ENCODE results near the gene PIK3C2B. TPM values are rescaled to one million over a fixed set of nuclear protein-coding genes. Genes with fewer than 3 reads are reported as not detected.

Gene PIK3C2B
- total RNA-seq, 1 experiment from 2014 or later: 17.4 TPM

DNA sequence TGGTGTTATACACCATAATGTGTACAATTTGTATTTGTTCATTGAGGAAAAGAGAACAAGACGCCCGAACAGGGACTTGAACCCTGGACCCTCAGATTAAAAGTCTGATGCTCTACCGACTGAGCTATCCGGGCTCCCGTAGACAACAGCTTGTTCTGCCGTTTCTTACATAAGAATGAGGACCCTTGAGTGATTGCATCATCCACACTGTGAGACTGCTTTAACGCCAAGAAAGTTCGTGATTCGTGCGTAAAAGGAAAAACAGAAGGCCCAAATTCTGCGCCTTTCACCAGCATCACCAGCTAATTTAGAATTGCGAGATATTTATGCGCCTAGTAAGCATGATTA is 12.3 kb upstream of the PIK3C2B start (continued):
- TF ChIP-seq, protein P1, sequence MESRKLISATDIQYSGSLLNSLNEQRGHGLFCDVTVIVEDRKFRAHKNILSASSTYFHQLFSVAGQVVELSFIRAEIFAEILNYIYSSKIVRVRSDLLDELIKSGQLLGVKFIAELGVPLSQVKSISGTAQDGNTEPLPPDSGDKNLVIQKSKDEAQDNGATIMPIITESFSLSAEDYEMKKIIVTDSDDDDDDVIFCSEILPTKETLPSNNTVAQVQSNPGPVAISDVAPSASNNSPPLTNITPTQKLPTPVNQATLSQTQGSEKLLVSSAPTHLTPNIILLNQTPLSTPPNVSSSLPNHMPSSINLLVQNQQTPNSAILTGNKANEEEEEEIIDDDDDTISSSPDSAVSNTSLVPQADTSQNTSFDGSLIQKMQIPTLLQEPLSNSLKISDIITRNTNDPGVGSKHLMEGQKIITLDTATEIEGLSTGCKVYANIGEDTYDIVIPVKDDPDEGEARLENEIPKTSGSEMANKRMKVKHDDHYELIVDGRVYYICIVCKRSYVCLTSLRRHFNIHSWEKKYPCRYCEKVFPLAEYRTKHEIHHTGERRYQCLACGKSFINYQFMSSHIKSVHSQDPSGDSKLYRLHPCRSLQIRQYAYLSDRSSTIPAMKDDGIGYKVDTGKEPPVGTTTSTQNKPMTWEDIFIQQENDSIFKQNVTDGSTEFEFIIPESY (IDR thresholded peaks at IDR 0.05; ENCODE audit: extremely low read depth, insufficient replicate concordance, low read length): peak; percentile 68
- TF ChIP-seq ZFX (IDR thresholded peaks at IDR 0.05) (no peak), POLR2AphosphoS5 (IDR thresholded peaks at IDR 0.05; ENCODE audit: low read depth, low read length) (peak; percentile 53; the same call in 1 of the 2 replicates)

DNA sequence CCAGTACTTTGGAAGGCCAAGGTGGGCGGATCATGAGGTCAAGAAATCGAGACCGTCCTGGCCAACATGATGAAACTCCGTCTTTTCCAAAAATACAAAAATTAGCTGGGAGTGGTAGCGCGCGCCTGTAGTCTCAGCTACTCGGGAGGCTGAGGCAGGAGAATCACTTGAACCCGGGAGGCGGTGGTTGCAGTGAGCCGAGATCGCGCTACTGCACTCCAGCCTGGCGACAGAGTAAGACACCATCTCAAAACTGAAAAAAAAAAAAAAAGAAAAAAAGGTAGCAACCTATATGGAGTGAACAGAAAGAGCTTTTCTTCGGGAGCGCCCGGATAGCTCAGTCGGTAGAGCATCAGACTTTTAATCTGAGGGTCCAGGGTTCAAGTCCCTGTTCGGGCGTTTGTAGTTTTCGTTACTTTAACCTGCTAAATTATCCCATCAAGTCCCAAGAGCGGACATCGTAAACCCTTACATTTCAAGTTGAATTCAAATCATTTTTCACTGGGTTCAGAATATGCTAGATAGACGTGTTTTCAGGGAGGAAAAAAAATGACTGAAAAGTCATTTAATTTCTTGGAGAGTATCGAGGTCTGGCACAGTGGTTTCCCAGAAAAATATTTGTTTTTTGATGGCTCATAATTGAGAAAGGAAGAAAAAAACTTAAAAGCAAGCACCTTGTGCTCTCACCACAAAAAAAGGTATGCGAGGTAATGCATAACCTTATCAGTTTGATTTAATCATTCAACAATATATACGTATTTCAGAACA is 11.8 kb upstream of the PIK3C2B start:
- Histone ChIP-seq H3K27me3 (ENCODE audit: insufficient read depth, low read length) (no peaks in the 10 kb centered on the region), H3K9ac (ENCODE audit: low read length) (peak overlapping the region; percentile 42), H3K36me3 (ENCODE audit: control insufficient read depth in 1 of 2, insufficient read depth in 2 of 2, low read length in 2 of 2) (no peaks in the 10 kb centered on the region), H2AFZ (ENCODE audit: low read depth, low read length, poor library complexity, severe bottlenecking) (peak overlapping the region; percentile 81), H3K79me2 (ENCODE audit: insufficient read depth, low read length) (no peaks in the 10 kb centered on the region), H3K9me3 (ENCODE audit: control insufficient read depth in 1 of 2, insufficient read depth in 1 of 2, low read depth in 1 of 2, low read length in 2 of 2) (no peaks in the 10 kb centered on the region), H3K4me3 (replicated peaks in 1 of 2; ENCODE audit: low read depth in 1 of 2, low read length in 2 of 2) (peak overlapping the region; percentile 18 to 50), H3K27ac (ENCODE audit: low read depth, low read length) (peak overlapping the region; percentile 45), H3K9me2 (ENCODE audit: insufficient read depth) (no peaks in the 10 kb centered on the region), H3K4me1 (ENCODE audit: control insufficient read depth in 1 of 2, insufficient read depth in 2 of 2, low read length in 2 of 2) (peaks cover 30 to 47% of the 10 kb centered on the region in 2 experiments), H3K4me2 (ENCODE audit: low read length) (peak overlapping the region; percentile 76), H4K20me1 (ENCODE audit: insufficient read depth) (no peaks in the 10 kb centered on the region)
- POLR2A ChIA-PET: interaction anchor here (0.6 to 3.5 kb wide), 6 partner anchors 8 to 286 kb away, joined by 3 to 63 read pairs (median 4); partner anchors contain the start of genes MDM4 and PIK3C2B
- RAD21 ChIA-PET (ENCODE audit: low non-redundant PET in 1 of 2, low total read pairs in 2 of 2, uncharacterized antibody in 2 of 2, unreplicated experiment in 2 of 2): interaction anchor here in 1 of 2 experiments (1.2 kb wide), 1 partner anchor 9 kb away, joined by 4 read pairs; the partner anchor contains the start of gene MDM4
- BruUV-seq (replicated peaks): no TSS peak
- ATAC-seq (peak; percentile 81), DNase-seq (ENCODE audit: low read depth, low spot score) (peak; percentile 88)
- intact Hi-C loops (cut with micrococcal nuclease): no loop called here
- CTCF ChIA-PET: interaction anchor here (1.4 to 3.8 kb wide), 7 partner anchors 9 to 344 kb away, joined by 3 to 38 read pairs (median 10); partner anchors contain the start of genes MDM4 and PIK3C2B
- no peak for TF ChIP-seq SRF (IDR thresholded peaks at IDR 0.05; ENCODE audit: low read depth)
- TF ChIP-seq CEBPB (IDR thresholded peaks at IDR 0.05; ENCODE audit: low read depth): peak; percentile 23; the same call in 1 of the 2 replicates
- TF ChIP-seq, protein P2, sequence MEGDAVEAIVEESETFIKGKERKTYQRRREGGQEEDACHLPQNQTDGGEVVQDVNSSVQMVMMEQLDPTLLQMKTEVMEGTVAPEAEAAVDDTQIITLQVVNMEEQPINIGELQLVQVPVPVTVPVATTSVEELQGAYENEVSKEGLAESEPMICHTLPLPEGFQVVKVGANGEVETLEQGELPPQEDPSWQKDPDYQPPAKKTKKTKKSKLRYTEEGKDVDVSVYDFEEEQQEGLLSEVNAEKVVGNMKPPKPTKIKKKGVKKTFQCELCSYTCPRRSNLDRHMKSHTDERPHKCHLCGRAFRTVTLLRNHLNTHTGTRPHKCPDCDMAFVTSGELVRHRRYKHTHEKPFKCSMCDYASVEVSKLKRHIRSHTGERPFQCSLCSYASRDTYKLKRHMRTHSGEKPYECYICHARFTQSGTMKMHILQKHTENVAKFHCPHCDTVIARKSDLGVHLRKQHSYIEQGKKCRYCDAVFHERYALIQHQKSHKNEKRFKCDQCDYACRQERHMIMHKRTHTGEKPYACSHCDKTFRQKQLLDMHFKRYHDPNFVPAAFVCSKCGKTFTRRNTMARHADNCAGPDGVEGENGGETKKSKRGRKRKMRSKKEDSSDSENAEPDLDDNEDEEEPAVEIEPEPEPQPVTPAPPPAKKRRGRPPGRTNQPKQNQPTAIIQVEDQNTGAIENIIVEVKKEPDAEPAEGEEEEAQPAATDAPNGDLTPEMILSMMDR (IDR thresholded peaks at IDR 0.05 in 2 of 3, conservative IDR thresholded peaks at IDR 0.05 in 1 of 3; ENCODE audit: borderline replicate concordance in 1 of 3, insufficient read depth in 1 of 3, low read depth in 2 of 3, low read length in 2 of 3): no peak
- no peak; the same call in 1 of the 2 replicates for TF ChIP-seq FOSL1 (IDR thresholded peaks at IDR 0.05; ENCODE audit: low read depth)
- TF ChIP-seq, protein P3, sequence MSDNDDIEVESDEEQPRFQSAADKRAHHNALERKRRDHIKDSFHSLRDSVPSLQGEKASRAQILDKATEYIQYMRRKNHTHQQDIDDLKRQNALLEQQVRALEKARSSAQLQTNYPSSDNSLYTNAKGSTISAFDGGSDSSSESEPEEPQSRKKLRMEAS (IDR thresholded peaks at IDR 0.05): peak; percentile 22; the same call in 1 of the 2 replicates
- no peak for TF ChIP-seq EZH2phosphoT487 (IDR thresholded peaks at IDR 0.05; ENCODE audit: borderline replicate concordance)
- no peak for TF ChIP-seq SP1 (IDR thresholded peaks at IDR 0.05; ENCODE audit: low read depth)
- no peak for TF ChIP-seq EZH2 (IDR thresholded peaks at IDR 0.05)
- TF ChIP-seq, protein P4, sequence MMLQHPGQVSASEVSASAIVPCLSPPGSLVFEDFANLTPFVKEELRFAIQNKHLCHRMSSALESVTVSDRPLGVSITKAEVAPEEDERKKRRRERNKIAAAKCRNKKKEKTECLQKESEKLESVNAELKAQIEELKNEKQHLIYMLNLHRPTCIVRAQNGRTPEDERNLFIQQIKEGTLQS (IDR thresholded peaks at IDR 0.05): peak; percentile 95; the same call in 1 of the 2 replicates
- TF ChIP-seq CBX3 (IDR thresholded peaks at IDR 0.05; ENCODE audit: low read depth): peak; percentile 81; the same call in 1 of the 2 replicates
- 0 out of 2 replicates have a peak, but pooled peaks have one; percentile 31 for TF ChIP-seq POLR2AphosphoS5 (IDR thresholded peaks at IDR 0.05; ENCODE audit: low read depth, low read length)
- TF ChIP-seq, protein P5, sequence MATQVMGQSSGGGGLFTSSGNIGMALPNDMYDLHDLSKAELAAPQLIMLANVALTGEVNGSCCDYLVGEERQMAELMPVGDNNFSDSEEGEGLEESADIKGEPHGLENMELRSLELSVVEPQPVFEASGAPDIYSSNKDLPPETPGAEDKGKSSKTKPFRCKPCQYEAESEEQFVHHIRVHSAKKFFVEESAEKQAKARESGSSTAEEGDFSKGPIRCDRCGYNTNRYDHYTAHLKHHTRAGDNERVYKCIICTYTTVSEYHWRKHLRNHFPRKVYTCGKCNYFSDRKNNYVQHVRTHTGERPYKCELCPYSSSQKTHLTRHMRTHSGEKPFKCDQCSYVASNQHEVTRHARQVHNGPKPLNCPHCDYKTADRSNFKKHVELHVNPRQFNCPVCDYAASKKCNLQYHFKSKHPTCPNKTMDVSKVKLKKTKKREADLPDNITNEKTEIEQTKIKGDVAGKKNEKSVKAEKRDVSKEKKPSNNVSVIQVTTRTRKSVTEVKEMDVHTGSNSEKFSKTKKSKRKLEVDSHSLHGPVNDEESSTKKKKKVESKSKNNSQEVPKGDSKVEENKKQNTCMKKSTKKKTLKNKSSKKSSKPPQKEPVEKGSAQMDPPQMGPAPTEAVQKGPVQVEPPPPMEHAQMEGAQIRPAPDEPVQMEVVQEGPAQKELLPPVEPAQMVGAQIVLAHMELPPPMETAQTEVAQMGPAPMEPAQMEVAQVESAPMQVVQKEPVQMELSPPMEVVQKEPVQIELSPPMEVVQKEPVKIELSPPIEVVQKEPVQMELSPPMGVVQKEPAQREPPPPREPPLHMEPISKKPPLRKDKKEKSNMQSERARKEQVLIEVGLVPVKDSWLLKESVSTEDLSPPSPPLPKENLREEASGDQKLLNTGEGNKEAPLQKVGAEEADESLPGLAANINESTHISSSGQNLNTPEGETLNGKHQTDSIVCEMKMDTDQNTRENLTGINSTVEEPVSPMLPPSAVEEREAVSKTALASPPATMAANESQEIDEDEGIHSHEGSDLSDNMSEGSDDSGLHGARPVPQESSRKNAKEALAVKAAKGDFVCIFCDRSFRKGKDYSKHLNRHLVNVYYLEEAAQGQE (IDR thresholded peaks at IDR 0.05; ENCODE audit: low read depth): no peak
- TF ChIP-seq TCF7L2 (IDR thresholded peaks at IDR 0.05; ENCODE audit: borderline replicate concordance, extremely low read depth, insufficient read depth, insufficient read length): no peak
